Effector CD8-positive, alpha-beta T cell (primary cell): ENCODE measurements around the gene TRIM62.

ENCODE experiments used
- DNase-seq: peaks from one replicate; lab custom pipeline; 2025; lab: John Stamatoyannopoulos, UW

Gene TRIM62

DNA sequence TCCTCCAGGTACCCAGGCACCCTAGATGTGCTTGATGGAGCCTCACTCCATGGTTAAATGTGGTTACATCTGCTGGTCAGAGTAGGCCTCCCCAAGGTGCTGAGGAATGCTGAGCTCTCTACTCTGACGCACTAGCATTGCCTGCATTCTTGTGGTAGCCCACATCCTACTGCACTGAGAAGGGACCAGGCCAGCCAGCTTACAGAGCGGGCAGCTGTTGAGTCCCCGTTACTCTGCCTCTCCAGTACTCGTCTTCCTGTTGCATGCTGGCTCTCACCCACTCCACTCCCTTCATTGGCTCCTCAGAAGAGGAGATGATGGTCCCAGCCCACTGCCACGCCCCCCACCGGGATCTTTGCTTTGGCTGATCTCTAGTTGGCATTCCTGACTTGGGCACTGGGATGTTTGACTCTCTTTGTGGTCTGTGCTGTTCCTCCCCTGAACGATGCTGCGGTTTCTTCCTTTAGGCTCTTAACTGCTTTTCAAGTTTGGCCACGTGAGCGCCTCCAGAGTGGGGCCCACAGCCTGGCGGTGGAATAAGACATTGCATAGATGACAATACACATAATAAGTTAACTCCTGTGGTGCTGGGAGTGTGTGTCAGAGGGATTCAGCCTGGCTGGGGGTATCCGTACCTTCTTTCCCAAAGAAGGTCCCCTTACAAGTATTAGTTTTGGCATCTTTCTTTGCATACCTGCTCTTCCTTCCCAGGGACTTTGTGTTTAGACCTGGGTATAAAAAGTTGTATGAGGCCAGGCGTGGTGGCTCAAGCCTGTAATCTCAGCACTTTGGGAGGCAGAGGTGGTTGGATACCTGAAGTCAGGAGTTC is 82.3 kb downstream of the TRIM62 start:
- peak; percentile 44 for DNase-seq

DNA sequence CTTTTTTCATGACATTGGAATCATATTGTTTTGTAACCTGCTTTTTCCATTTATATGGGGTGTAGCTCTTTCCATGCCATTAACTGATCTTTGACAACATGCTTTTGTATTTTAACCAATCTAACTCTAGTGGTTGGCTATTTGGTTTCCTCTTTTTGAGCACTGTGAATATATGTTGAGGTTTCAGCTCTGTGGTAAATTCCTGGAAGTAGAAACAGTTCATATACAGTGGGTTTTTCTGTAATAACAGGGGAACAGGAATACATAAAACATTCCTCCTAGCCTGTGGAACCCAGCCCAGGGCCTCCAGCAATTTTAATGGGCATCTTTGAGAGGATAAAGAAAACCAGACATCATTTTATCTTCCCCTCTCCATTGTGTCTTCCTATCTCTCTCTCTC is 83.5 kb downstream of the TRIM62 start:
- no peak for DNase-seq

DNA sequence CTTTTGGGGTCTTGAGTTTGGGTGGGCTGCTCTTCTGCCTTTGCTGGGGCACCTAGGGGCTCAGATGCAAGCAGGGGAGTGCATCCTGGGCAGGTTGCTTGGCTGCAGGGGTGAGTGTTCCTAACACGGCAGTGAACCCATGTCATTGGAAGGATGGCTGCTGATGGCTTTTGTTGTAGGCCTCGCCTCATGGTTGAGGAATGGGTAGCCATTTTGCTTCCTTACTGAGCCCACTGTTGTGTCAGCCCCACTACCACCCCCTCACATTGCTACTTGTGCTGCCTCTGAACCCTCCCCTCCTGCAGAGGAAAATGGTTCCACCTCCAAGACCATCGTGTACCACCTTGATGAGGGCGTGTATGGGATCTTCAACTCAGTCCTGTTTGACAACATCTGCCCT is 84.1 kb downstream of the TRIM62 start:
- DNase-seq = no peak

DNA sequence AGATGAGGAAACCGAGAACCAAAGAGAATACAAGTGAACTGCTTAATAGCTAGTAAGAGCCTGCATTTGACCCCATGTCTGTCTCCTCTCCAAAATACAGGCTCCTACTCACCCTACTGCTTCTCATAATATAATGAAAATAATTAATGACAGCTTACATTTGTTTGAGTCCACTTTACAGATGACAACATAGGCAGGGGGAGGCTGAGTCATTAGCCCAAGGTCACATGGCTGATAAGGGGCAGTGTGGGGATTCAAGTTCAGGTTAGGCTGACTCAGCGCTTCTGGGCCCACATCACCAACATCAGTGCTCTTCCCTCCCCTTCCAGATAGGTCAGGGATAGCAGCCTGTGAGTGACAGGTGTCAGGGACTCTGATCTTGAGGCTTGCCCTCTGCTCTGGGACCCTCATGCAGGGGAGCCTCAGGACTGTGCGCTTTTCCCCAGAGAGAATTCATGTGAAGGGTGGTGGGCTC is 84.7 kb downstream of the TRIM62 start:
- DNase-seq = no peak

DNA sequence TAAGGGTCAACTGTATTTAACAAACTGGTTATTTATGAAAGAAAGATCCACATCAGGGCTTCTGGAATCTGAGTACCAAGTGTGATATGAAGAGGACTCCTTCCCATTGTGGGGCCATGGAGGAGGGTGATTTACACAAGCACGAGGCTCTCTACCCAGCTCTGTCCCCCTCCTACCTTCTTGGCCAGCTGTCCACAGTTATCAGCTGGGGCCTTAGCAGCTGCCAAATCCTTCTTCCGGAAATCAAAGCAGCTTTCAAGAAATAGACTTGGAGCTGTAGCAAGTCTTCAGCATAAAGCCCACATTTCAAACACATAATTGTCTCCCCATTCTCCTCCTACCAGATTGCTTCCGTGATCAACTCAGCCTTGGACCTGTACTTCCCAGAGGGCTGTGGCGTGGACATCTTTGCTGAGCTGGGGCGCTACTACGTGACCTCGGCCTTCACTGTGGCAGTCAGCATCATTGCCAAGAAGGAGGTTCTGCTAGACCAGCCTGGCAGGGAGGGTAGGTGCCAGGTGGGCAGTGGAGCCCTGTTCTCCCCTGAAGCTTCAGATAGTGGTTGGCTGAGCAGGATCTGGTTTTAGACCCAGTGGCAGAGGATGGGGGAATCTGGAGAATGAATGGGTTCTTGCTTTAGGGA is 85.4 kb downstream of the TRIM62 start:
- DNase-seq = no peak
